ENCODE results near the gene SEMA5A.

Gene SEMA5A

GRCh38 chr5:9314558-9314957 lies 231.3 kb downstream of the SEMA5A start:
- no peak for DNase-seq

GRCh38 chr5:9313751-9314150 lies 232.1 kb downstream of the SEMA5A start:
- no peak for DNase-seq

GRCh38 chr5:9307150-9307549 lies 238.7 kb downstream of the SEMA5A start:
- DNase-seq: no peak

- no peak for DNase-seq
Measured at GRCh38 chr5:9302218-9302617, 243.7 kb downstream of the SEMA5A start.

- no peak for DNase-seq
Measured at GRCh38 chr5:9301200-9301599, 244.7 kb downstream of the SEMA5A start.

- DNase-seq: no peak
Measured at GRCh38 chr5:9297134-9297533, 248.7 kb downstream of the SEMA5A start.

- DNase-seq: no peak
Measured at GRCh38 chr5:9295466-9295801, 250.4 kb downstream of the SEMA5A start.

- no peak for DNase-seq
Measured at GRCh38 chr5:9294793-9295465, 250.9 kb downstream of the SEMA5A start.

GRCh38 chr5:9288234-9288633 lies 257.6 kb downstream of the SEMA5A start:
- no peak for DNase-seq

GRCh38 chr5:9284781-9285307 lies 261.0 kb downstream of the SEMA5A start:
- DNase-seq: no peak

GRCh38 chr5:9284272-9284671 lies 261.6 kb downstream of the SEMA5A start:
- no peak for DNase-seq

- no peak for DNase-seq
Measured at GRCh38 chr5:9283473-9283872, 262.4 kb downstream of the SEMA5A start.

- DNase-seq: no peak
Measured at GRCh38 chr5:9283021-9283420, 262.9 kb downstream of the SEMA5A start.

GRCh38 chr5:9282211-9282610 lies 263.7 kb downstream of the SEMA5A start:
- DNase-seq: no peak

GRCh38 chr5:9279774-9280173 lies 266.1 kb downstream of the SEMA5A start:
- no peak for DNase-seq

- no peak for DNase-seq
Measured at GRCh38 chr5:9278921-9279603, 266.8 kb downstream of the SEMA5A start.

- no peak for DNase-seq
Measured at GRCh38 chr5:9269014-9269413, 276.9 kb downstream of the SEMA5A start.

GRCh38 chr5:9268226-9268625 lies 277.6 kb downstream of the SEMA5A start:
- no peak for DNase-seq

- no peak for DNase-seq
Measured at GRCh38 chr5:9265441-9266287, 280.2 kb downstream of the SEMA5A start.

GRCh38 chr5:9264301-9264700 lies 281.6 kb downstream of the SEMA5A start:
- DNase-seq: no peak

- DNase-seq: no peak
Measured at GRCh38 chr5:9263656-9264055, 282.2 kb downstream of the SEMA5A start.

- DNase-seq: no peak
Measured at GRCh38 chr5:9251379-9251980, 294.4 kb downstream of the SEMA5A start.

- DNase-seq: no peak
Measured at GRCh38 chr5:9249231-9249630, 296.6 kb downstream of the SEMA5A start.
